Stimulated activated CD4-positive, alpha-beta T cell treated with anti-CD3 and anti-CD28 coated beads, Interleukin-1b, Interleukin-23, amount 100 ng/mL, for 1 hour (primary cell): Measurements from ENCODE around the gene ISLR2.

Experiments used
- DNase-seq, 2 donors: peaks; one replicate each; pipeline ENCODE4 v3.0.0-alpha.2; 2020; ENCODE audit warnings: low read depth in 2 of 2

ISLR2 gene

GRCh38 chr15:74128785-74129585, 1.4 kb upstream of the ISLR2 start:
- DNase-seq, result no peak

GRCh38 chr15:74129586-74130154, 716 bp upstream of the ISLR2 start:
- no peak for DNase-seq

GRCh38 chr15:74130849-74131627, 652 bp downstream of the ISLR2 start:
- no peak for DNase-seq

GRCh38 chr15:74131628-74132413, 1.4 kb downstream of the ISLR2 start:
- DNase-seq, result no peak

- no peak for DNase-seq
These were observed 2.6 kb downstream of the ISLR2 start for GRCh38 chr15:74132681-74133651.

- DNase-seq, result no peak
These were observed 3.5 kb downstream of the ISLR2 start for GRCh38 chr15:74133694-74134386.

- DNase-seq, result no peak
These were observed 4.1 kb downstream of the ISLR2 start for GRCh38 chr15:74134387-74135027.

- no peak for DNase-seq
These were observed 4.7 kb downstream of the ISLR2 start for GRCh38 chr15:74135041-74135565.

- DNase-seq, result no peak
These were observed 6.1 kb downstream of the ISLR2 start for GRCh38 chr15:74136540-74136813.

GRCh38 chr15:74136814-74137536, 6.6 kb downstream of the ISLR2 start:
- DNase-seq, result no peak

- no peak for DNase-seq
These were observed 7.1 kb downstream of the ISLR2 start for GRCh38 chr15:74137537-74137894.

GRCh38 chr15:74138642-74139041, 8.3 kb downstream of the ISLR2 start:
- DNase-seq, result no peak

- DNase-seq, result no peak
These were observed 11.2 kb downstream of the ISLR2 start for GRCh38 chr15:74141591-74141990.

- no peak for DNase-seq
These were observed 13.9 kb downstream of the ISLR2 start for GRCh38 chr15:74144153-74144775.

GRCh38 chr15:74146277-74146800, 16.0 kb downstream of the ISLR2 start:
- DNase-seq, result no peak

GRCh38 chr15:74147051-74147450, 16.7 kb downstream of the ISLR2 start:
- DNase-seq, result no peak

- DNase-seq, result no peak
These were observed 25.5 kb downstream of the ISLR2 start for GRCh38 chr15:74155766-74156417.
